NCI-H510A (cell line): Measurements from ENCODE around the gene RYR1.
"Not testable (repeated sequence)": the region's sequence is repeated elsewhere in the genome, so short reads cannot be mapped to it uniquely, and the experiment has no call there.

ENCODE experiments used
- DNase-seq: peaks from one replicate; lab custom pipeline; 2025; lab: John Stamatoyannopoulos, UW

The RYR1 gene

GRCh38 chr19:38514812-38515633 lies 81.5 kb downstream of the RYR1 start:
- peak; percentile 11 for DNase-seq

- no peak for DNase-seq
These were observed 82.4 kb downstream of the RYR1 start for GRCh38 chr19:38515896-38516295.

GRCh38 chr19:38516802-38517201 lies 83.3 kb downstream of the RYR1 start:
- no peak for DNase-seq

- no peak for DNase-seq
These were observed 83.8 kb downstream of the RYR1 start for GRCh38 chr19:38517321-38517720.

- not testable (repeated sequence) for DNase-seq
These were observed 84.5 kb downstream of the RYR1 start for GRCh38 chr19:38517980-38518379.

- DNase-seq: no peak
These were observed 85.7 kb downstream of the RYR1 start for GRCh38 chr19:38519168-38519567.

GRCh38 chr19:38519988-38520387 lies 86.5 kb downstream of the RYR1 start:
- no peak for DNase-seq

- DNase-seq: no peak
These were observed 89.4 kb downstream of the RYR1 start for GRCh38 chr19:38522915-38523314.

GRCh38 chr19:38523319-38523718 lies 89.8 kb downstream of the RYR1 start:
- DNase-seq: no peak

GRCh38 chr19:38524369-38524768 lies 90.9 kb downstream of the RYR1 start:
- no peak for DNase-seq

GRCh38 chr19:38524994-38525634 lies 91.6 kb downstream of the RYR1 start:
- DNase-seq: no peak

- DNase-seq: no peak
These were observed 92.9 kb downstream of the RYR1 start for GRCh38 chr19:38526430-38526829.

GRCh38 chr19:38527466-38528136 lies 94.1 kb downstream of the RYR1 start:
- DNase-seq: no peak

- DNase-seq: no peak
These were observed 94.8 kb downstream of the RYR1 start for GRCh38 chr19:38528213-38528755.

GRCh38 chr19:38528931-38529330 lies 95.4 kb downstream of the RYR1 start:
- no peak for DNase-seq

GRCh38 chr19:38531515-38531914 lies 98.0 kb downstream of the RYR1 start:
- no peak for DNase-seq

- no peak for DNase-seq
These were observed 99.4 kb downstream of the RYR1 start for GRCh38 chr19:38532939-38533338.

- DNase-seq: no peak
These were observed 101.1 kb downstream of the RYR1 start for GRCh38 chr19:38534574-38534973.

GRCh38 chr19:38535212-38535611 lies 101.7 kb downstream of the RYR1 start:
- no peak for DNase-seq

GRCh38 chr19:38537071-38537936 lies 103.8 kb downstream of the RYR1 start:
- DNase-seq: no peak

- no peak for DNase-seq
These were observed 104.9 kb downstream of the RYR1 start for GRCh38 chr19:38538386-38538785.
